SK-N-MC (cell line): Measurements from ENCODE around the gene OR8D1.
"Not testable (repeated sequence)": the region's sequence is repeated elsewhere in the genome, so short reads cannot be mapped to it uniquely, and the experiment has no call there.

Experiments used
- EZH2 ChIP-seq: fragments of 200-600 bp; sonication (generic); IDR thresholded peaks from one replicate; pipeline ENCODE4 v1.6.1; 2017; ENCODE audit warnings: antibody characterized with exemption
- FOXP2 ChIP-seq: optimal IDR thresholded peaks from 2 replicates; pipeline ENCODE3; 2011; ENCODE audit warnings: mild to moderate bottlenecking, moderate library complexity; ENCODE audit not compliant: insufficient read depth; ENCODE audit errors: extremely low read length, control extremely low read depth
- POLR2AphosphoS5 ChIP-seq: IDR thresholded peaks from 2 replicates; pipeline ENCODE4 v1.6.1; 2012; ENCODE audit warnings: mild to moderate bottlenecking, low read depth, low read length, borderline replicate concordance

GRCh38 chr11:124265041-124265440 is 48.7 kb downstream of the OR8D1 start:
- not testable (repeated sequence) for TF ChIP-seq FOXP2, EZH2, POLR2AphosphoS5
